A549 (cell line): ENCODE results near the gene PTGR3.

Experiments
- CBX8 ChIP-seq: fragments of 200-600 bp; sonication (generic); IDR thresholded peaks from 2 replicates; pipeline ENCODE4 v1.6.1; 2016
- CTCF ChIP-seq: fragments of >200 bp; sonication (Bioruptor Twin); formaldehyde crosslinking; IDR thresholded peaks from 3 replicates; pipeline ENCODE4 v1.5.1; 2016
- EP300 ChIP-seq, 2 experiments: fragments of >200 bp; sonication (Bioruptor Twin); formaldehyde crosslinking; IDR thresholded peaks; 2 replicates in 1 of 2; 3 replicates in 1 of 2; pipeline ENCODE4 v1.6.1; 2016 to 2017
- HDAC2 ChIP-seq: fragments of 200-600 bp; sonication (generic); IDR thresholded peaks from 2 replicates; pipeline ENCODE4 v1.6.1; 2016
- MAX ChIP-seq: IDR thresholded peaks from 2 replicates; pipeline ENCODE4 v1.6.1; 2012
- MYC ChIP-seq: IDR thresholded peaks from 2 replicates; pipeline ENCODE4 v1.6.1; 2012; ENCODE audit warnings: mild to moderate bottlenecking, inconsistent platforms, low read length, improper control_type of control experiment, borderline replicate concordance
- PBX3 ChIP-seq: IDR thresholded peaks from 2 replicates; pipeline ENCODE4 v1.6.1; 2012
- POLR2A ChIP-seq: IDR thresholded peaks from 2 replicates; pipeline ENCODE4 v1.6.1; 2012; ENCODE audit warnings: mild to moderate bottlenecking, low read length
- RAD21 ChIP-seq, 2 experiments: fragments of >200 bp in 1 of 2; sonication (Bioruptor Twin) in 1 of 2; formaldehyde crosslinking in 1 of 2; IDR thresholded peaks in 1 of 2; conservative IDR thresholded peaks in 1 of 2; 2 replicates in 1 of 2; 3 replicates in 1 of 2; pipeline ENCODE4 v1.6.1; 2012 to 2018; ENCODE audit warnings: inconsistent platforms in 1 of 2
- REST ChIP-seq: fragments of 200-600 bp; sonication (generic); IDR thresholded peaks from 2 replicates; pipeline ENCODE4 v1.6.1; 2016; ENCODE audit warnings: antibody characterized with exemption, mild to moderate bottlenecking, moderate library complexity

- TF ChIP-seq PBX3 (no peak), HDAC2 (no peak), RAD21 (conservative IDR thresholded peaks at IDR 0.05 in 1 of 2, IDR thresholded peaks at IDR 0.05 in 1 of 2) (no peak), MYC (no peak), MAX (no peak), CTCF (no peak), EP300 (IDR thresholded peaks at IDR 0.05) (no peak), CBX8 (no peak), REST (no peak), POLR2A (no peak)
Measured at GRCh38 chr18:75223687-75224347, 14.9 kb upstream of the PTGR3 start.
